SU-DHL-6 (cell line): ENCODE measurements around the gene TUBA4B.

ENCODE experiments used
- H2AFZ ChIP-seq: fragments of 200-600 bp; sonication (generic); 2 replicates; pipeline ENCODE4 v1.6.1; 2014; ENCODE audit warnings: low read depth, mild to moderate bottlenecking, moderate library complexity, mixed read lengths, antibody characterized with exemption, low read length; ENCODE audit not compliant: severe bottlenecking
- H3F3A ChIP-seq: fragments of 200-600 bp; shearing (Covaris generic); 2 replicates; pipeline ENCODE4 v1.6.0; 2016; ENCODE audit warnings: antibody characterized with exemption, mild to moderate bottlenecking; ENCODE audit not compliant: insufficient read depth
- H3K27ac ChIP-seq: fragments of 200-600 bp; sonication (generic); 2 replicates; pipeline ENCODE4 v1.5.1; 2016; ENCODE audit warnings: low read depth, mild to moderate bottlenecking, low read length, moderate library complexity, mixed read lengths
- H3K27me3 ChIP-seq: fragments of 200-600 bp; sonication (generic), shearing (Covaris generic); 2 replicates; pipeline ENCODE4 v1.6.0; 2014; ENCODE audit warnings: mild to moderate bottlenecking, low read length
- H3K36me3 ChIP-seq: fragments of 200-600 bp; sonication (generic); 2 replicates; pipeline ENCODE4 v1.6.1; 2014; ENCODE audit warnings: mild to moderate bottlenecking, low read length, mixed read lengths
- H3K4me2 ChIP-seq: fragments of 300-600, 200-600 bp; shearing (Covaris generic), sonication (generic); 2 replicates; pipeline ENCODE4 v1.6.0; 2014; ENCODE audit warnings: low read length, low read depth, mild to moderate bottlenecking; ENCODE audit not compliant: poor library complexity, severe bottlenecking
- H3K4me3 ChIP-seq: fragments of 200-600 bp; sonication (generic); 2 replicates; pipeline ENCODE4 v1.5.1; 2014; ENCODE audit warnings: antibody characterized with exemption, low read length, mild to moderate bottlenecking, mixed read lengths; ENCODE audit not compliant: insufficient read depth, poor library complexity, severe bottlenecking
- H3K79me2 ChIP-seq: fragments of 200-600 bp; sonication (generic); 2 replicates; pipeline ENCODE4 v1.6.1; 2014; ENCODE audit warnings: mild to moderate bottlenecking, low read length, moderate library complexity; ENCODE audit not compliant: insufficient read depth
- H3K9ac ChIP-seq: fragments of 200-600 bp; sonication (generic); 2 replicates; pipeline ENCODE4 v1.7.0; 2014; ENCODE audit warnings: mild to moderate bottlenecking, low read length
- H3K9me2 ChIP-seq: fragments of 200-600 bp; sonication (generic); replicated peaks from 2 replicates; pipeline ENCODE4 v1.6.1; 2014; ENCODE audit warnings: low read length; ENCODE audit not compliant: insufficient read depth
- H3K9me3 ChIP-seq: fragments of 200-600 bp; sonication (generic); 2 replicates; pipeline ENCODE4 v1.6.1; 2014; ENCODE audit warnings: low read length, mixed read lengths; ENCODE audit not compliant: insufficient read depth
- H4K20me1 ChIP-seq: fragments of 200-600 bp; sonication (generic); 2 replicates; pipeline ENCODE4 v1.6.1; 2014; ENCODE audit warnings: low read depth, mild to moderate bottlenecking, antibody characterized with exemption, low read length, moderate library complexity, mixed read lengths
- CTCF ChIP-seq: fragments of 200-600 bp; sonication (generic); IDR thresholded peaks from one replicate; pipeline ENCODE4 v1.5.1; 2017; ENCODE audit warnings: antibody characterized with exemption, mild to moderate bottlenecking, low read length, moderate library complexity; ENCODE audit not compliant: insufficient read depth, poor library complexity, severe bottlenecking
- EZH2phosphoT487 ChIP-seq: fragments of 200-600 bp; sonication (generic), shearing (Covaris generic); conservative IDR thresholded peaks from 2 replicates; pipeline ENCODE4 v1.6.1; 2018; ENCODE audit warnings: mild to moderate bottlenecking, antibody characterized with exemption, low read length, moderate library complexity, mixed read lengths

TUBA4B gene

DNA sequence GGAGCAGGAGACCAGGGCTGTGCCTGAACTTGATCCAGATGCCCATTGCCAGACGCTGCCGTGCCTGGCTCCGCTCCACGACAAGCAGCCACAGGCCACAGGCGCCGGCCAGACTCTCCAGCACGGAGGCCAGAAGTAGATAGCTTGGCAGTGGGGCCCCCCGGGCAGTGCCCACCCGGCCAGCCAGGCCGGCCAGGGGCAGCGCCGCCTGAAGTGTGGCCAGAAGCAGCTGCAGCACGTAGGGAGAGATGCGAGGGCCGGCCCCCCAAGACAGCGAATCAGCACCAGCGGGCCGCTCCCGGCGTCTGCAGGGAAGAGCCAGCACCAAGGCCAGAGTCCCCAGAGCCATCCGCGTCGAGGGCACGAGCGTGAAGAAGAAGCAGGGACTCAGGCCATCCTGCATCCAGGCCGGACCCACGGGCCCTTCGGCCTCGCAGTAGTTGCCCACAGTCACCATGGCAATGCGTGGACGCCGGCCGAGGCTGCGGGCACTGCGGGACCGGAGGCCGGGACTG, 34.8 kb upstream of the TUBA4B start:
- Histone ChIP-seq H3K9me3 (no peaks in the 10 kb centered on the region), H3F3A (no peaks in the 10 kb centered on the region), H2AFZ (peak overlapping the region; percentile 13), H3K9ac (peak overlapping the region; percentile 50), H3K79me2 (no peaks in the 10 kb centered on the region), H3K4me2 (peak overlapping the region; percentile 58), H3K4me3 (peak overlapping the region; percentile 46), H4K20me1 (no peaks in the 10 kb centered on the region), H3K36me3 (no peaks in the 10 kb centered on the region), H3K27ac (no peak overlapping the region), H3K9me2 (no peaks in the 10 kb centered on the region), H3K27me3 (no peaks in the 10 kb centered on the region)
- no peak for TF ChIP-seq EZH2phosphoT487
- TF ChIP-seq CTCF = no peak

- H3K27ac ChIP-seq = no peak within 1 kb of the TSS
- peak within 1 kb of the TSS; percentile 50 for H3K9ac ChIP-seq
- H4K20me1 ChIP-seq = no peaks in the 10 kb centered on the region
These were observed 34.0 kb upstream of the TUBA4B start, which contains the start of gene ABCB6 for GRCh38 chr2:219218732-219219701. Gene ABCB6, minus strand, starts transcription at chr2:219218958. Its CDS starts 285 bp downstream, at chr2:219218673.

GRCh38 chr2:219219784-219220532, 33.1 kb upstream of the TUBA4B start:
- no peak overlapping the region for H3K4me3 ChIP-seq
- no peaks in the 10 kb centered on the region for H3K9me3 ChIP-seq
- TF ChIP-seq CTCF = no peak
- TF ChIP-seq EZH2phosphoT487 = no peak
- H3K36me3 ChIP-seq = no peaks in the 10 kb centered on the region
- H3K4me2 ChIP-seq = no peak overlapping the region
- H2AFZ ChIP-seq = no peak overlapping the region
- no peaks in the 10 kb centered on the region for H3F3A ChIP-seq
- no peak overlapping the region for H3K9ac ChIP-seq
- no peaks in the 10 kb centered on the region for H3K79me2 ChIP-seq
- no peaks in the 10 kb centered on the region for H4K20me1 ChIP-seq
- no peak overlapping the region for H3K27ac ChIP-seq
- no peaks in the 10 kb centered on the region for H3K9me2 ChIP-seq
- no peaks in the 10 kb centered on the region for H3K27me3 ChIP-seq

More at GRCh38 chr2:219218732-219219701, 34.0 kb upstream of the TUBA4B start, which contains the start of gene ABCB6:
- no peak for TF ChIP-seq EZH2phosphoT487
- no peak for TF ChIP-seq CTCF
- Histone ChIP-seq H3K4me3 (peak within 1 kb of the TSS; percentile 46), H3F3A (no peaks in the 10 kb centered on the region), H3K79me2 (no peaks in the 10 kb centered on the region), H3K36me3 (no peaks in the 10 kb centered on the region), H3K9me2 (no peaks in the 10 kb centered on the region), H3K4me2 (peak within 1 kb of the TSS; percentile 58), H3K9me3 (no peaks in the 10 kb centered on the region), H3K27me3 (no peaks in the 10 kb centered on the region), H2AFZ (peak within 1 kb of the TSS; percentile 13)
